ENCODE data around the gene KIF6.
"Not testable (repeated sequence)": the region's sequence is repeated elsewhere in the genome, so short reads cannot be mapped to it uniquely, and the experiment has no call there.

The KIF6 gene, protein sequence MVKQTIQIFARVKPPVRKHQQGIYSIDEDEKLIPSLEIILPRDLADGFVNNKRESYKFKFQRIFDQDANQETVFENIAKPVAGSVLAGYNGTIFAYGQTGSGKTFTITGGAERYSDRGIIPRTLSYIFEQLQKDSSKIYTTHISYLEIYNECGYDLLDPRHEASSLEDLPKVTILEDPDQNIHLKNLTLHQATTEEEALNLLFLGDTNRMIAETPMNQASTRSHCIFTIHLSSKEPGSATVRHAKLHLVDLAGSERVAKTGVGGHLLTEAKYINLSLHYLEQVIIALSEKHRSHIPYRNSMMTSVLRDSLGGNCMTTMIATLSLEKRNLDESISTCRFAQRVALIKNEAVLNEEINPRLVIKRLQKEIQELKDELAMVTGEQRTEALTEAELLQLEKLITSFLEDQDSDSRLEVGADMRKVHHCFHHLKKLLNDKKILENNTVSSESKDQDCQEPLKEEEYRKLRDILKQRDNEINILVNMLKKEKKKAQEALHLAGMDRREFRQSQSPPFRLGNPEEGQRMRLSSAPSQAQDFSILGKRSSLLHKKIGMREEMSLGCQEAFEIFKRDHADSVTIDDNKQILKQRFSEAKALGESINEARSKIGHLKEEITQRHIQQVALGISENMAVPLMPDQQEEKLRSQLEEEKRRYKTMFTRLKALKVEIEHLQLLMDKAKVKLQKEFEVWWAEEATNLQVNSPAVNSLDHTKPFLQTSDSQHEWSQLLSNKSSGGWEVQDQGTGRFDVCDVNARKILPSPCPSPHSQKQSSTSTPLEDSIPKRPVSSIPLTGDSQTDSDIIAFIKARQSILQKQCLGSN

DNA sequence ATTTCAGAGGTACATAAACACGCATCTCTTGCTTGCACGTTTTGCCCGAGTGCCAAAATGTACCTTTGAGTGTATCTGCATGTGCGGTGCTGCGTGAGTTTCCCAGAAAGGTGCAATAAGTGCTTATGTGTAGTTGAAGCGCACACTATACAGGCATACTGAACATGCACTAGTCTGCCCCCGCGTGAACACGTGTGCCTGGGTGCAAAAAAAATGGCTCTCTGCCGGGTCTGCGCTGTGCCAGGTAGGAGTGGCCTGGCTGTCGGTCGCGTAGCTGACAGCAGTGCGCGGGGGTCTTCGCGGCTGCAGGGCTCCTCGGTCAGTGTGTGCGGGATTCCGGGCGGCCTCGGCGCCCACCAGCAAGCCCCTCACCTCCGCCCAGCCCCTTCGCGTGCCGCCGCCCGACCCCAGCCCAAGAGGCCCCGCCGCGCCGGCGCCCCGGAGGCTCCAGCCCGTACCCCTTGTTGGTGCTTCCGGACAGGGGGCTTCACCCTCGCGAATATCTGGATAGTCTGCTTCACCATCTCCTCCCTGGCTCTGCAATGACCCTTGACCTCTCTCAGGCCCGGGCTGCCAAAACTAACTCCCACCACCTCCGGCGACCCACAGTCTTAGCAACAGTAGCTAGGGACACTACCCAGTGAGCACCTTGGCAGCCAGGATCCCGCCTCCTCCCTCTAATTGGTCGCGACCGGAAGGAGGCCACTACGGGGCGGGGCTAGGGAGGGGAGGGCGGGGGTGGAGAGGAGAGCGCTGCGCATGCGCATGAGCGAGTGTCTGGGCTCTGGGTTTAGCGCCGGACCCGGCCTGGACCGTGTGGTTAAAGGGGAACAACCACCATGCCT, at the start of gene KIF6:
Gene KIF6, minus strand, starts transcription at position 622 of the 845 bp plus-strand sequence. Its CDS starts 98 bp downstream, at position 524.
- DNase-seq, result peak; percentile 87 to 96 (median 92)

DNA sequence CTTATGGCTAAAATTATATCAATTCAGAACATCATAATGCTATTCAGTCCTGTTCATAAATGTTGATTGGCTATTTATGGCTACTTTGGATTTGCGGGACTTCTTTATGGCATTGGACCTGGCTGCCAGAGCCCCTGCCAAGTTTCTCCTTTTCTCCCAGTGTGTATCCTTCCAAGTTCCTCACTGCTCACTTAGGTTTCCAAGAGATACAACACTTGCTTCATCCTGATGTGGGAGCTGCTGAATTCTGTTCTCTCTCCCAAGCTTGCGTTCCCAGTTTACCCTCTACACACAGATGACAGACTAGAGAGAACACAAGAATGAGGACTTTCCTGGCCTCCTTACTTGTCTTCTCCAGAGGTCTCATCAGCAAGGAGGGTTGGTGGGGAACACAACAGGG, 48.6 kb upstream of the KIF6 start:
- DNase-seq, result no peak

GRCh38 chr6:39772559-39773273, 47.5 kb upstream of the KIF6 start:
- DNase-seq, result no peak

- no peak for DNase-seq
Measured at GRCh38 chr6:39770446-39770845, 45.2 kb upstream of the KIF6 start.

DNA sequence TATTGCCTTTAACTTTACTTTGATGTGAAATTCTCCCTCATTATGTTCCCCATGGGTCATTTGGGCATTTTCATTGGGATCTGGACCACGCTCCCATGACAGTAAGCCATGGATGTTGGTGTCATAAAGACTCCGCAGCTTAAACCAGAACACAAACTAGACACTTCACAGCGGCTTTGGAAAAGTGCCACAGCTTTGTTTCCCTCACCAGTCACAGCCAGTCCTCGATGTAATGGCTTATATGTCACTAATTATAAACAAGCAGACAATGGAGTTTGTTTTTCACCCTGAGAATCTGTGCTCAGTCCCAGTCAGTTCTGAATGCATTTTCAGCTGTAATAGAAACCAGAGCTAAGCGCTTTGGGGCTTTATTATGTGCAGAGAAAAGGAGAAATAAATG, 43.8 kb upstream of the KIF6 start:
- DNase-seq, result no peak

DNA sequence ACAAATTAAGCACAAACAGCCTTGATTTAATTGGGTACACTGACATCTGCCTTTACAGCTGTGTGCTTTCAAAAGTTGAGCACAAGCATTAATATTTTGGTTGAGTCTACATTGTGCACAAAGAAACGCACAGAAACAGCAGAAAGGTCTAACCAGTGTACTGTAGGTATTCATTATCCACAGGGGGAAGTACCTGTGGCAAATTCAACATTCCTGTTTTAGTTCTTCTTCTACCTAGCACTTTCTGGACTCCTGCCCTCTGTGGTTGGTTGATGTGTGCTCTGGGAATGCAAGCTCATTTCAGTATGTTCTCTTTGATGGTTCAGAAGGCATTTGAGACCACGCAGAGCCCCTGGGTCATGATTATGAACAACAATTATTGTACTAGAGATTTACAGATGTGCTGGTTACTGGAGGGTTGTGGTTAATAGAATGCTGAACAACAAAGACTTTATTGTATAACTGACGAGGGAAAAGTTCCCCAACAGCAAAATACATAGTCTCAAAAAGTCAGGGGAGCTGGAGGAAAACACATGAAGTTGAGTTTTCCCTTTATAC, 40.4 kb upstream of the KIF6 start:
- DNase-seq, result no peak

- DNase-seq, result no peak
Measured at GRCh38 chr6:39760226-39760952, 35.2 kb upstream of the KIF6 start.

DNA sequence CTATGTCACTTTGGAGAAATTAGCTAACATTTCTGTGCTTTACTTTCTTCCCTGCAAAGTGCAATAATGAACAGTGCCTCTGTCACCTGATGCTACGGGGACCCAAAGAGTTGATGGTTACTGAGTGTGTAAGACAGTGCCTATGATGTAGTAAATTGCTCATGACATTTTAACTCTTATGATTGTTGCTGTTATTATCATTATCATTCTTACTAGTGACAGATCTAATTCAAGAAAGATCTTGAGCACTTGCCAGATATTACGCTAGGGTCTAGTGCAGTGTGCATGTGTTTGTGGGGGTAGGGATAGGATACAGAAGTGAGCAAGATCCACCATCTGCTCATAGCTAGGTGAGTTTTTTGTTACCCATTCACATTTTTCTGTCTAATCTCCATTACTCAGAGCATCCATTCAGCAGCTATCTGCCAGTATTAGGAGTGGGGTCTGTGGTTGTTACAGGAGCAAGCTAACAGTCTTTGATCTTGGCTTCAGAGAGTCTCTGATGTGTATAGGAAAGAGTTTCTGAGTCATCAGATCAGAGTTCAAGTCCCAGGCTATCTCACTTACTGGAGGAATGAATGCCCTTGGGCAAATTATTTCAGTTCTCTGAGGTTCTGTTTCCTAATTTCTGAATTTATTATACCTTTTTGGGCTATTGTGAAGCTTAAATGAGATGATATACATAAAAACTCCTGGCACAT, 33.8 kb upstream of the KIF6 start:
- DNase-seq, result no peak

GRCh38 chr6:39756582-39756981, 31.4 kb upstream of the KIF6 start:
- no peak for DNase-seq

DNA sequence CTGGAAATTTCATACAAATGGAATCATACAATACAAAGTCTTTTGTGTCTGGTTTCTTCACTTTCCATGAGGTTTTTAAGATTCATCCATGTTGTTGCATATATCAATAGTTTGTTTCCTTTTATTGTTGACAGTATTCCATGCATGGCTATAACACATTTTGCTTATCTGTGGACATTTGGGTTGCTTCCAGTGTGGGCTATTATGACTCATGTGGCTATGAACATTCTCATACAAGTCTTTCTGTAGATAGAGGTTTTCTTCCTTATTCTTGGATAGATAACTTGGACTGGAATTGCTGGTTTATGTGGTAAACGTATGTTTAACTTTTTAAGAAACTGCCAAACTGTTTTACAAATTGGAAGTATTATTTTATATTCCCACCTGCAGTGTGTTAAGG, 30.0 kb upstream of the KIF6 start:
- no peak for DNase-seq

GRCh38 chr6:39754514-39755115, 29.4 kb upstream of the KIF6 start:
- no peak for DNase-seq

DNA sequence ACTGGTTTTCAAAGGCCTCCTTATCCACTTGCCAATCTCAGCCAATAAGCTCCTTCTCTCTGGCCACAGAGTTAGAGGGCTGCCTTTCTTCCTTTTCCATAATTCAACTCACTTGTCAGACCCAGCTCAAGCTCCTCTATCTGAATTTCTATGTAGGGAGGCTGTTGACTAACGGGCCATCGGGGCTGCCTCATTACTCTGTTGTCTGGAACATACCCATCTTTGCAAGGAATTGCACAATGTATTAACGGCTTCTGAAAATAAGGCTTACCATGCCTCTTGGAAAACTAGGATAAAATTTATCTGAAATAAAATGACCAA, 28.5 kb upstream of the KIF6 start:
- DNase-seq, result no peak

DNA sequence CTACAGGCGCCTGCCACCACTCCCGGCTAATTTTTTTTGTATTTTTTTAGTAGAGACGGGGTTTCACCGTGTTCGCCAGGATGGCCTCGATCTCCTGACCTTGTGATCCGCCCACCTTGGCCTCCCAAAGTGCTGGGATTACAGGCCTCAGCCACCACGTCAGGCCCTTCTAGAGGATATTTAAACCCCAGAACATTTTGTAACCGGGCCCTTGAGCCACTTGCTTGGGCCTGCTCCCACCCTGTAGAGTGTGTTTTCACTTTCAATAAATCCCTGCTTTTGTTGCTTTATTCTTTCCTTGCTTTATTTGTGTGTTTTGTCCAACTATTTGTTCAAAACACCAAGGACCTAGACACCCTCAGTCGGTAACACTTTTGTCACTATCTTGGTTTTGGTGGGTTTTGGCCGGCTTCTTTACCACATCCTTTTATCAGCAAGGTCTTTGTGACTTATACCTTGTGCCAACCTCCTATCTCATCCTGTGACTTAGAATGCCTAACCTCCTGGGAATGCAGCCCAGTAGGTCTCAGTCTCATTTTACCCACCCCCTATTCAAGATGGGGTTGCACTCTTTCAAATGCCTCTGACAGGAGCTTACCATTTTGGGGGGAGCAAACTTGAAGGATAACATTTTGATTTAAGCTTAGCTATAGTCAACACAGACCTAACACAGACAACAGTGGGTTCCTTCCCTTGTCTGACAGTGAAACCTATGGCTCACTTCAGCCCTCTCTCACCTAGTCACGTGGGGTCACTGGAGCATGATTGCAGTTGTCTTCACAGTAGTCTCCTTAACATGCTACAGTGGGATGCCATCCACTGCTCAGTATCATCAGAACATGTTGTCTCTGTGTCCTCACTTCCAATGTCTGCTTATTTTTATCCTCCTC, 27.9 kb upstream of the KIF6 start:
- DNase-seq, result no peak

GRCh38 chr6:39746795-39747194, 21.6 kb upstream of the KIF6 start:
- DNase-seq, result no peak

- no peak for DNase-seq
Measured at GRCh38 chr6:39733704-39734103, 8.5 kb upstream of the KIF6 start.

DNA sequence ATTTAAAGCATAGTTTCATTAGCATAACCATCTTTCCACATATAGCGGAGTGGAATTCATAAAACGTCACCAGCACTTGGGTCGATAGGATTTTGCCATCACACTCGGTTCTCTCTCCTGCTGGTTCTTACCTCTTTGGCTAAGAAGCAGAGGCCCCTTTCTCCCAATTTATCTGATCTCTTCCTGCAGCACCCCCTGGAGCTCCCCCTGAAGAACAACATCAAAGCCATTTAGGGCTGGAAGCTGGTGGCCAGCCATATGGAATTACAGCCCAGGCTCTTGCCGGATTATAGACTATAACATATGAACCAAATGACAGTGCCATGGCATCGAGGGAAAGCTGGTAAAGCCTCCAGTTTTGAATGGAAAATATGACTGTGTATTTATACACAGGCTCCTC, 6.4 kb upstream of the KIF6 start:
- no peak for DNase-seq

- no peak for DNase-seq
Measured at GRCh38 chr6:39729945-39730344, 4.7 kb upstream of the KIF6 start.

DNA sequence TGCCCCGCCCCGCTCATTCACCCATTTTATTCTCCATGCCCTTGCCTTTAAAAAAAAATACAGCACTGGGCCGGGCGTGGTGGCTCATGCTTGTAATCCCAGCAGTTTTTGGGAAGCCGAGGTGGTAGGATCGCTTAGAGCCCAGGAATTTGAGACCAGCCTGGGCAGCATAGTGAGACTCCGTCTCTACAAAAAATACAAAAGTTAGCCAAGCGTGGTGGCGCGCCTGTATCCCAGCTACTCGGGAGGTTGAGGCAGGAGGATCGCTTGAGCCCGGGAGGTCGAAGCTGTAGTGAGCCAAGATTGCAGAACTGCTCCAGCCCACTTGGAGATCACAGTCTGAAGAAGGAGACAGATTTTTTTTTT, 407 bp upstream of the KIF6 start:
- no peak for DNase-seq

DNA sequence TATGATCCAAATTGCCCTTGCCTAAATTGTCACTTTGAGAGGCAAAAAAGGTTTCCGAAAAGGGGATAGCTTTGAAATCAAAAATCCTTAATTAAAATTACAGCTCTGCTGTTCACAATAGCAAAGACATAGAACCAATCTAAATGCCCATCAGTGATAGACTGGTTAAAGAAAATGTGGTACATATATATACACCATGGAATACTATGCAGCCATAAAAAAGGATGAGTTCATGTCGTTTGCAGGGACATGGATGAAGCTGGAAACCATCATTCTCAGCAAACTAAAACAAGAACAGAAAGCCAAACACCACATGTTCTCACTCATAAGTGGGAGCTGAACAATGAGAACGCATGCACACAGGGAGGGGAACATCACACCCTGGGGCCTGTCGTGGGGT, 1.9 kb downstream of the KIF6 start:
- not testable (repeated sequence) for DNase-seq

GRCh38 chr6:39714802-39715201, 10.4 kb downstream of the KIF6 start:
- DNase-seq, result no peak
